ENCODE measurements around the gene PRR14. TPM values are rescaled to one million over a fixed set of nuclear protein-coding genes. Genes with fewer than 3 reads are reported as not detected.

PRR14 gene
- total and polyA plus RNA-seq, 10 of the 15 experiments (the other 5 are each of a cell fraction or from before 2014, with no cell fraction given) = 2.5 to 66.8 (median 19.2) TPM

GRCh38 chr16:30658731-30659506 lies 8.2 kb downstream of the PRR14 start (continued):
- no peak for TF ChIP-seq CUX1 (IDR thresholded peaks at IDR 0.05; ENCODE audit: insufficient replicate concordance, low read depth, low read length)
- TF ChIP-seq MEF2B (IDR thresholded peaks at IDR 0.05; ENCODE audit: partially characterized antibody, poor library complexity, severe bottlenecking) = peak; percentile 34
- TF ChIP-seq NFXL1 (IDR thresholded peaks at IDR 0.05; ENCODE audit: borderline replicate concordance) = no peak
- peak; percentile 59; the same call in 1 of the 2 replicates for TF ChIP-seq ZNF207 (IDR thresholded peaks at IDR 0.05; ENCODE audit: borderline replicate concordance)
- no peak for TF ChIP-seq POU2F2 (IDR thresholded peaks at IDR 0.05; ENCODE audit: borderline replicate concordance, low read depth, low read length)
- no peak for TF ChIP-seq MTA3 (IDR thresholded peaks at IDR 0.05; ENCODE audit: borderline replicate concordance, low read length)
- TF ChIP-seq HCFC1 (IDR thresholded peaks at IDR 0.05; ENCODE audit: low read length) = peak; percentile 31; the same call in 1 of the 2 replicates
- no peak; the same call in 1 of the 2 replicates for TF ChIP-seq SIN3A (IDR thresholded peaks at IDR 0.05; ENCODE audit: low read depth, low read length)
- TF ChIP-seq ZNF274 (IDR thresholded peaks at IDR 0.05; ENCODE audit: insufficient read depth, insufficient read length) = no peak
- peak; percentile 59 for TF ChIP-seq IKZF1 (conservative IDR thresholded peaks at IDR 0.05)
- no peak for TF ChIP-seq PRDM15 (CRISPR knock-in tag; IDR thresholded peaks at IDR 0.05)
- no peak for TF ChIP-seq FOXM1 (IDR thresholded peaks at IDR 0.05; ENCODE audit: low read depth, low read length)
- no peak for TF ChIP-seq EP300 (IDR thresholded peaks at IDR 0.05; ENCODE audit: borderline replicate concordance in 1 of 2, control insufficient read depth in 1 of 2, low read depth in 2 of 2, low read length in 2 of 2)
- TF ChIP-seq BMI1 (IDR thresholded peaks at IDR 0.05; ENCODE audit: borderline replicate concordance) = no peak
- TF ChIP-seq KLF5 (IDR thresholded peaks at IDR 0.05; ENCODE audit: partially characterized antibody) = no peak
- TF ChIP-seq EGR1 (IDR thresholded peaks at IDR 0.05; ENCODE audit: borderline replicate concordance in 1 of 2, low read depth in 2 of 2, low read length in 2 of 2) = no peak
- no peak for TF ChIP-seq CBX3 (IDR thresholded peaks at IDR 0.05; ENCODE audit: borderline replicate concordance, low read depth)
- peak; percentile 21; the same call in 1 of the 2 replicates for TF ChIP-seq JUNB (IDR thresholded peaks at IDR 0.05)
- no peak for TF ChIP-seq SREBF2 (IDR thresholded peaks at IDR 0.05; ENCODE audit: low read length)
- no peak for TF ChIP-seq EZH2 (IDR thresholded peaks at IDR 0.05; ENCODE audit: borderline replicate concordance, control insufficient read depth, low read depth, low read length)
- no peak for TF ChIP-seq ZNF622 (IDR thresholded peaks at IDR 0.05)
- no peak for TF ChIP-seq WRNIP1 (IDR thresholded peaks at IDR 0.05; ENCODE audit: borderline replicate concordance, low read depth, low read length)
